HG03066 (cell line): ENCODE measurements around the gene TNFAIP6.
"Not testable (repeated sequence)": the region's sequence is repeated elsewhere in the genome, so short reads cannot be mapped to it uniquely, and the experiment has no call there.

ENCODE experiments used
- ATAC-seq: cut with Tn5 transposase; IDR thresholded peaks from one replicate; pipeline ENCODE4 v1.9.1; 2021; ENCODE audit warnings: low read depth; ENCODE audit not compliant: unreplicated experiment

TNFAIP6 gene

GRCh38 chr2:151357359-151357758 lies at the start of gene TNFAIP6:
TNFAIP6 (plus strand) TSS chr2:151357592; CDS start chr2:151357667, 75 bp downstream.
- ATAC-seq = no peak

- not testable (repeated sequence) for ATAC-seq
Observed at GRCh38 chr2:151310313-151310712, 47.1 kb upstream of the TNFAIP6 start.

- ATAC-seq = not testable (repeated sequence)
Observed at GRCh38 chr2:151312440-151312839, 45.0 kb upstream of the TNFAIP6 start.

GRCh38 chr2:151315381-151315903 lies 42.0 kb upstream of the TNFAIP6 start:
- ATAC-seq = no peak

- no peak for ATAC-seq
Observed at GRCh38 chr2:151325581-151326095, 31.8 kb upstream of the TNFAIP6 start.

- no peak for ATAC-seq
Observed at GRCh38 chr2:151326554-151326953, 30.8 kb upstream of the TNFAIP6 start.

- no peak for ATAC-seq
Observed at GRCh38 chr2:151329998-151330397, 27.4 kb upstream of the TNFAIP6 start.

- no peak for ATAC-seq
Observed at GRCh38 chr2:151333083-151333482, 24.3 kb upstream of the TNFAIP6 start.

GRCh38 chr2:151334082-151334815 lies 23.1 kb upstream of the TNFAIP6 start:
- no peak for ATAC-seq

GRCh38 chr2:151336863-151337371 lies 20.5 kb upstream of the TNFAIP6 start:
- no peak for ATAC-seq

- no peak for ATAC-seq
Observed at GRCh38 chr2:151337643-151338042, 19.7 kb upstream of the TNFAIP6 start.

- no peak for ATAC-seq
Observed at GRCh38 chr2:151338115-151338514, 19.3 kb upstream of the TNFAIP6 start.

GRCh38 chr2:151343073-151343472 lies 14.3 kb upstream of the TNFAIP6 start:
- ATAC-seq = no peak

- not testable (repeated sequence) for ATAC-seq
Observed at GRCh38 chr2:151344191-151344590, 13.2 kb upstream of the TNFAIP6 start.

GRCh38 chr2:151344906-151345305 lies 12.5 kb upstream of the TNFAIP6 start:
- ATAC-seq = no peak

GRCh38 chr2:151347294-151347693 lies 10.1 kb upstream of the TNFAIP6 start:
- ATAC-seq = no peak

GRCh38 chr2:151347906-151348305 lies 9.5 kb upstream of the TNFAIP6 start:
- ATAC-seq = no peak

GRCh38 chr2:151350579-151351195 lies 6.7 kb upstream of the TNFAIP6 start:
- no peak for ATAC-seq

GRCh38 chr2:151353995-151354394 lies 3.4 kb upstream of the TNFAIP6 start:
- no peak for ATAC-seq

- no peak for ATAC-seq
Observed at GRCh38 chr2:151354807-151355206, 2.6 kb upstream of the TNFAIP6 start.

- no peak for ATAC-seq
Observed at GRCh38 chr2:151358166-151358970, 976 bp downstream of the TNFAIP6 start.
